Fibroblast of lung (primary cell): Measurements from ENCODE around the gene ABCA7. TPM values are rescaled to one million over a fixed set of nuclear protein-coding genes. Genes with fewer than 3 reads are reported as not detected.
A peak's percentile ranks its signal among the peaks of the same experiment; 100 is the strongest.

Experiments used
- DNase-seq, 2 donors: peaks; one replicate each; pipeline versions ENCODE4 v3.0.0 to v3.0.0-alpha.2; 2010; ENCODE audit warnings: low read depth in 2 of 2
- H2AFZ ChIP-seq: 2 replicates; pipeline ENCODE4 v1.5.1; 2012; ENCODE audit warnings: low read length, control low read depth, inconsistent platforms
- H3K27ac ChIP-seq: 2 replicates; pipeline ENCODE4 v1.5.1; 2011; ENCODE audit warnings: low read length, control low read depth; ENCODE audit not compliant: insufficient read depth
- H3K27me3 ChIP-seq: 2 replicates; pipeline ENCODE4 v1.5.1; 2011; ENCODE audit warnings: mild to moderate bottlenecking, low read length; ENCODE audit not compliant: control insufficient read depth, insufficient read depth
- H3K36me3 ChIP-seq: 2 replicates; pipeline ENCODE4 v1.5.1; 2011; ENCODE audit warnings: low read length; ENCODE audit not compliant: control insufficient read depth, insufficient read depth
- H3K4me1 ChIP-seq: 2 replicates; pipeline ENCODE4 v1.5.1; 2011; ENCODE audit warnings: low read length; ENCODE audit not compliant: control insufficient read depth, insufficient read depth; ENCODE audit errors: extremely low read depth
- H3K4me2 ChIP-seq: 2 replicates; pipeline ENCODE4 v1.5.1; 2011; ENCODE audit warnings: low read length, control low read depth; ENCODE audit not compliant: insufficient read depth; ENCODE audit errors: extremely low read depth
- H3K4me3 ChIP-seq, 4 experiments: fragments of 200-600 bp in 1 of 4; sonication (generic) in 1 of 4; replicated peaks in 1 of 4; 2 replicates each; pipeline ENCODE4 v1.5.1; 2011 to 2016; ENCODE audit warnings: low read length in 4 of 4, low read depth in 3 of 4, mild to moderate bottlenecking in 3 of 4, control low read depth in 2 of 4, inconsistent platforms in 1 of 4, mixed read lengths in 1 of 4; ENCODE audit not compliant: insufficient read depth in 1 of 4; ENCODE audit errors: control extremely low read depth in 1 of 4
- H3K79me2 ChIP-seq: 2 replicates; pipeline ENCODE4 v1.5.1; 2012; ENCODE audit warnings: mild to moderate bottlenecking, low read length, inconsistent platforms; ENCODE audit not compliant: control insufficient read depth, insufficient read depth
- H3K9ac ChIP-seq: 2 replicates; pipeline ENCODE4 v1.5.1; 2011; ENCODE audit warnings: mild to moderate bottlenecking, low read length, control low read depth; ENCODE audit not compliant: insufficient read depth
- H3K9me3 ChIP-seq: 2 replicates; pipeline ENCODE4 v1.5.1; 2012; ENCODE audit warnings: low read depth, low read length; ENCODE audit not compliant: control insufficient read depth, insufficient read depth
- H4K20me1 ChIP-seq: 2 replicates; pipeline ENCODE4 v1.5.1; 2011; ENCODE audit warnings: low read length; ENCODE audit not compliant: control insufficient read depth, insufficient read depth; ENCODE audit errors: extremely low read depth
- EZH2 ChIP-seq: IDR thresholded peaks from 2 replicates; pipeline ENCODE4 v1.5.1; 2012; ENCODE audit warnings: low read length, control low read depth, mild to moderate bottlenecking; ENCODE audit errors: missing control alignments
- polyA plus RNA-seq, 2 donors: library from polyadenylated mRNA; depleted of rRNA in 1 of 2; stranded (reverse) in 1 of 2; unstranded in 1 of 2; fragments of >200 nt; gene quantifications; 2 replicates each; pipeline ENCODE4 v1.2.1, GENCODE V29; 2011 to 2012; ENCODE audit warnings: missing spikeins in 1 of 2
- total RNA-seq: library from RNA; depleted of rRNA; stranded (reverse); fragments of >200 nt; gene quantifications from 2 replicates; pipeline ENCODE4 v1.2.1, GENCODE V29; 2014
- TF ChIP-seq, protein P1 (sequence below), 2 donors: IDR thresholded peaks in 1 of 2; conservative IDR thresholded peaks in 1 of 2; 1 replicate in 1 of 2; 2 replicates in 1 of 2; pipeline ENCODE4 v1.5.1; 2011 to 2012; ENCODE audit warnings: low read length in 2 of 2, control low read depth in 1 of 2, inconsistent platforms in 1 of 2, low read depth in 1 of 2, mild to moderate bottlenecking in 1 of 2

The ABCA7 gene
- total and polyA plus RNA-seq, 2 donors (not counting 1 experiment from before 2014, with no cell fraction given): 2.2 to 9.7 TPM

DNA sequence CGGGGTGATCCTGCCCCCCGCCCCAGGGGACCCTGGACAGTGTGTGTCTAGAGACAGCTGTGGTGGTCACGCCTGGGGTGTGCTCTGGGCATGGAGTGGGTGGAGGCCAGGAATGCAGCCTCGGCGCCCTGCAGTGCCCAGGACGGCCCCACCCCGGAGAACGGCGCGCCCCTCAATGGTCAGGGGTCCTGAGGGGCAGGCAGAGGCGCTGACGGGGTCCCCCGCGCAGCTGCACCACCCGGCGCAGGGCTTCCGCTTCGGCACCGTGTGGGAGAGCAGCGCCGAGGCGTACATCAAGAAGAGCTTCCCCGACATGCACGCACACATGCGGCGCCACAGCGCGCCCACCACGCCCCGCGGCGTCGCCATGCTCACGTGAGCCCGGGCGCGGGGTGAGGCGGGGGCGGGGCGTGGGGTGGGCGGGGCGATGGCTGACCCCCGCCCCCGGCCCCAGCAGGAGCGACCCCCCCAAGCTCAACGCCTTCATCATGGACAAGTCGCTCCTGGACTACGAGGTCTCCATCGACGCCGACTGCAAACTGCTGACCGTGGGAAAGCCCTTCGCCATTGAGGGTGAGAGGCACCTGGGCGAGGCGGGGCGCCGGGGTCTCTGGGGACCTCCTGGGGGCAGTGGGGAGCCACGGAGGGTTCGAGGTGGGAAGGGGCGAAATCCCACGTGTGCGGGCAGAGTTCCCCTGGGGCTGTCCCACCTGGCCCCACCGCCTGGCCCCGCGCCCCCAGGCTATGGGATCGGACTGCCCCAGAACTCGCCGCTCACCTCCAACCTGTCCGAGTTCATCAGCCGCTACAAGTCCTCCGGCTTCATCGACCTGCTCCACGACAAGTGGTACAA is 32.3 kb upstream of the ABCA7 start:
- no peak overlapping the region for H3K27ac ChIP-seq
- H3K9ac ChIP-seq: no peak overlapping the region
- TF ChIP-seq, protein P1, sequence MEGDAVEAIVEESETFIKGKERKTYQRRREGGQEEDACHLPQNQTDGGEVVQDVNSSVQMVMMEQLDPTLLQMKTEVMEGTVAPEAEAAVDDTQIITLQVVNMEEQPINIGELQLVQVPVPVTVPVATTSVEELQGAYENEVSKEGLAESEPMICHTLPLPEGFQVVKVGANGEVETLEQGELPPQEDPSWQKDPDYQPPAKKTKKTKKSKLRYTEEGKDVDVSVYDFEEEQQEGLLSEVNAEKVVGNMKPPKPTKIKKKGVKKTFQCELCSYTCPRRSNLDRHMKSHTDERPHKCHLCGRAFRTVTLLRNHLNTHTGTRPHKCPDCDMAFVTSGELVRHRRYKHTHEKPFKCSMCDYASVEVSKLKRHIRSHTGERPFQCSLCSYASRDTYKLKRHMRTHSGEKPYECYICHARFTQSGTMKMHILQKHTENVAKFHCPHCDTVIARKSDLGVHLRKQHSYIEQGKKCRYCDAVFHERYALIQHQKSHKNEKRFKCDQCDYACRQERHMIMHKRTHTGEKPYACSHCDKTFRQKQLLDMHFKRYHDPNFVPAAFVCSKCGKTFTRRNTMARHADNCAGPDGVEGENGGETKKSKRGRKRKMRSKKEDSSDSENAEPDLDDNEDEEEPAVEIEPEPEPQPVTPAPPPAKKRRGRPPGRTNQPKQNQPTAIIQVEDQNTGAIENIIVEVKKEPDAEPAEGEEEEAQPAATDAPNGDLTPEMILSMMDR (conservative IDR thresholded peaks at IDR 0.05 in 1 of 2, IDR thresholded peaks at IDR 0.05 in 1 of 2; ENCODE audit: low read depth in 1 of 2, low read length in 2 of 2): no peak
- no peak for TF ChIP-seq EZH2
- DNase-seq: no peak
- no peak overlapping the region for H3K4me2 ChIP-seq
- peaks cover 3% of the 10 kb centered on the region for H3K79me2 ChIP-seq
- H3K4me1 ChIP-seq: peaks cover 16% of the 10 kb centered on the region
- no peaks in the 10 kb centered on the region for H3K27me3 ChIP-seq
- H2AFZ ChIP-seq: no peak overlapping the region
- H3K4me3 ChIP-seq: no peak overlapping the region
- H4K20me1 ChIP-seq: no peaks in the 10 kb centered on the region
- H3K36me3 ChIP-seq: peaks cover 13% of the 10 kb centered on the region
- no peaks in the 10 kb centered on the region for H3K9me3 ChIP-seq

DNA sequence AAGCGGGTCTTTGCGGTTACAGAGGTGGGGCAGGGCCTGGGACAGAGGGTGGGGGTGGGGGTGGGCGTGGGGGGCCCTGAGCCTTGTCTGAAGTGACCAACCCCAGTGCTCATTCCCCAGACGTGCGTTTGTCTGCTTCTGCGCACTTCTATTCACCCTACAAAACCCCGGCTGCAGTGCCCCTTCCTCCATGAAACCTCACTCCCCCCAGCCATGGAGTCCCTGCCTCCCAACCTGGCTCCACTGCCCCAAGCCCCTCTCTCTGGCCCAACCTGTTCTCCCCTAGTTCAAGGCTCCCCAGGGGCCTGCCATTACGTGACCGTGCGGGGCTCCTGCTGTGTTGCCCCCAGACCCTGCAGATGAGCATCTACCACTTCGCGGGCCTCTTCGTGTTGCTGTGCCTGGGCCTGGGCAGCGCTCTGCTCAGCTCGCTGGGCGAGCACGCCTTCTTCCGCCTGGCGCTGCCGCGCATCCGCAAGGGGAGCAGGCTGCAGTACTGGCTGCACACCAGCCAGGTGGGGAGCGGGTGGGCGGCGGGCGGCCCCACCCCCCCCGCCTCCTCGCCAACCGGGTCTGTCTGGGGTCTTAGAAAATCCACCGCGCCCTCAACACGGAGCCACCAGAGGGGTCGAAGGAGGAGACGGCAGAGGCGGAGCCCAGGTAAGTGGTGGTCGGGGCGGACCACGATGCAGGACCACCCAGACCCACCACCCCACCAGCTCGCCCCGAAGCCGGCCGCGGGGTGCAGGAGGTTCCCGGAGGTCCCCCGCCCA is 31.5 kb upstream of the ABCA7 start:
- H3K9ac ChIP-seq: peak overlapping the region; percentile 55
- no peaks in the 10 kb centered on the region for H3K9me3 ChIP-seq
- no peaks in the 10 kb centered on the region for H4K20me1 ChIP-seq
- DNase-seq: no peak
- TF ChIP-seq, protein P1 (conservative IDR thresholded peaks at IDR 0.05 in 1 of 2, IDR thresholded peaks at IDR 0.05 in 1 of 2; ENCODE audit: low read depth in 1 of 2, low read length in 2 of 2): no peak
- no peak for TF ChIP-seq EZH2
- H3K4me3 ChIP-seq: peak overlapping the region in 1 of 4 experiments; percentile 22
- H3K27me3 ChIP-seq: no peaks in the 10 kb centered on the region
- peaks cover 14% of the 10 kb centered on the region for H3K36me3 ChIP-seq
- peaks cover 10% of the 10 kb centered on the region for H3K79me2 ChIP-seq
- no peak overlapping the region for H2AFZ ChIP-seq
- peaks cover 16% of the 10 kb centered on the region for H3K4me1 ChIP-seq
- H3K27ac ChIP-seq: peak overlapping the region; percentile 76
- peak overlapping the region; percentile 35 for H3K4me2 ChIP-seq
